OCI-LY7 (cell line): ENCODE data around the gene CEP290. TPM values are rescaled to one million over a fixed set of nuclear protein-coding genes. Genes with fewer than 3 reads are reported as not detected.

Experiments
- BruUV-seq: library from RNA; stranded (reverse); fragments of 400-500 nt; replicated peaks from 2 replicates; lab custom pipeline; 2021; lab: Mats Ljungman, UMichigan
- CTCF ChIA-PET: fragments of 300-600 bp; sonication (Branson Sonifier 250); formaldehyde crosslinking; loops from one replicate; lab custom pipeline; 2022; ENCODE audit warnings: antibody characterized with exemption; ENCODE audit not compliant: unreplicated experiment; lab: Charles Lee
- POLR2A ChIA-PET: fragments of 300-600 bp; sonication (Branson Sonifier 250); formaldehyde crosslinking; loops from one replicate; lab custom pipeline; 2022; ENCODE audit warnings: antibody characterized with exemption; lab: Charles Lee
- DNase-seq: peaks from one replicate; pipeline ENCODE4 v3.0.0-alpha.2; 2015; ENCODE audit warnings: low spot score
- H2AFZ ChIP-seq: fragments of 200-600 bp; sonication (generic), shearing (Covaris generic); 2 replicates; pipeline ENCODE4 v1.6.1; 2014; ENCODE audit warnings: mild to moderate bottlenecking, antibody characterized with exemption, low read length, moderate library complexity
- H3K27ac ChIP-seq: fragments of 200-600 bp; sonication (generic); 2 replicates; pipeline ENCODE4 v1.5.1; 2014; ENCODE audit warnings: mixed run types, low read depth, mild to moderate bottlenecking, moderate library complexity, low read length, inconsistent platforms; ENCODE audit not compliant: poor library complexity, severe bottlenecking
- H3K36me3 ChIP-seq: fragments of 200-600 bp; sonication (generic); 2 replicates; pipeline ENCODE4 v1.6.1; 2014; ENCODE audit warnings: mild to moderate bottlenecking, antibody characterized with exemption, low read length, moderate library complexity, mixed read lengths; ENCODE audit not compliant: insufficient read depth
- H3K4me1 ChIP-seq: fragments of 200-600 bp; sonication (generic); 2 replicates; pipeline ENCODE4 v1.5.1; 2014; ENCODE audit warnings: mild to moderate bottlenecking, low read length; ENCODE audit not compliant: insufficient read depth, poor library complexity, severe bottlenecking
- H3K4me2 ChIP-seq: fragments of 200-600 bp; sonication (generic); 2 replicates; pipeline ENCODE4 v1.6.1; 2014; ENCODE audit warnings: mild to moderate bottlenecking, low read length
- H3K4me3 ChIP-seq: fragments of 200-600 bp; sonication (generic); 2 replicates; pipeline ENCODE4 v1.5.1; 2014; ENCODE audit warnings: mild to moderate bottlenecking, low read depth, low read length; ENCODE audit not compliant: poor library complexity, severe bottlenecking
- H3K79me2 ChIP-seq: fragments of 200-600 bp; sonication (generic); 2 replicates; pipeline ENCODE4 v1.6.1; 2016; ENCODE audit warnings: low read depth, mild to moderate bottlenecking, low read length, moderate library complexity, mixed read lengths; ENCODE audit not compliant: insufficient read depth
- H3K9me2 ChIP-seq: fragments of 200-600 bp; sonication (generic); 2 replicates; pipeline ENCODE4 v1.6.1; 2016; ENCODE audit warnings: mild to moderate bottlenecking, low read length, mixed read lengths; ENCODE audit not compliant: insufficient read depth
- H3K9me3 ChIP-seq: fragments of 200-600 bp; sonication (generic); 2 replicates; pipeline ENCODE4 v1.6.1; 2014; ENCODE audit warnings: mild to moderate bottlenecking, mixed run types, low read length, mixed read lengths
- H4K20me1 ChIP-seq: fragments of 200-600 bp; sonication (generic); 2 replicates; pipeline ENCODE4 v1.6.1; 2014; ENCODE audit warnings: mild to moderate bottlenecking, antibody characterized with exemption, low read length, moderate library complexity, mixed read lengths; ENCODE audit not compliant: insufficient read depth
- EZH2phosphoT487 ChIP-seq: fragments of 200-600 bp; sonication (generic); IDR thresholded peaks from 2 replicates; pipeline ENCODE4 v1.6.1; 2018; ENCODE audit warnings: low read depth, borderline replicate concordance, mild to moderate bottlenecking, mixed run types, antibody characterized with exemption, low read length, moderate library complexity, mixed read lengths
- intact Hi-C: fragments of 100-400 bp; cut with micrococcal nuclease; formaldehyde crosslinking; loops from one replicate; pipeline ENCODE4 v1.10.0; 2022; ENCODE audit not compliant: unreplicated experiment
- small RNA-seq: library from RNA; depleted of rRNA; stranded (forward); fragments of <200 nt; gene quantifications from one replicate; pipeline ENCODE3, GENCODE V24; 2014
- total RNA-seq, 2 experiments: library from RNA; depleted of rRNA in 1 of 2; stranded (reverse); fragments of >200 nt in 1 of 2; shearing (Covaris generic) in 1 of 2; gene quantifications; 2 replicates each; pipeline ENCODE4 v1.2.3, GENCODE V29; 2014 to 2022
- TF ChIP-seq, protein P1 (sequence below): fragments of 200-600 bp; sonication (generic); conservative IDR thresholded peaks from 2 replicates; pipeline ENCODE4 v1.5.1; 2014; ENCODE audit warnings: mild to moderate bottlenecking, antibody characterized with exemption, low read length, moderate library complexity, mixed read lengths

Gene CEP290
- total RNA-seq, 2 experiments from 2014 or later = 12.6 to 22.4 TPM

DNA sequence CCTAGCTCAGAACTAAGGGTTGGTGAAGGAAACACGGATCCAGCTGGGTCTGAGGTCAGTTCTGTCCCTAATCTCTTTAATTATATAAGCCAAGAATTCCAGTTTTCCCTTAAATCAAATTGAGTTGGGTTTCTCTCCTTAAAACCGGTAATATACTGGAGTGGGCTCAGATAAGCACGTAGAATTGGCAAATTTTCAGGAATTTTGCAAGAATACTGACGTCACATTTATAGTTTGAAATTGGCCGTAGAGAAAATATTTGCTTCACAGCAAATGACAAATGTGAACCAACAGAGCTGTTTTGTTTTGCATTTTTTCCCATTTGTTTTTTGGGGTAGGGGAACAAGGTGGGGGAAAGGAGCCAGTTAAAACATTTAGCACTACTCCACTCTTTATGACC, 130.1 kb downstream of the CEP290 start:
- no peak for TF ChIP-seq EZH2phosphoT487
- TF ChIP-seq, protein P1, sequence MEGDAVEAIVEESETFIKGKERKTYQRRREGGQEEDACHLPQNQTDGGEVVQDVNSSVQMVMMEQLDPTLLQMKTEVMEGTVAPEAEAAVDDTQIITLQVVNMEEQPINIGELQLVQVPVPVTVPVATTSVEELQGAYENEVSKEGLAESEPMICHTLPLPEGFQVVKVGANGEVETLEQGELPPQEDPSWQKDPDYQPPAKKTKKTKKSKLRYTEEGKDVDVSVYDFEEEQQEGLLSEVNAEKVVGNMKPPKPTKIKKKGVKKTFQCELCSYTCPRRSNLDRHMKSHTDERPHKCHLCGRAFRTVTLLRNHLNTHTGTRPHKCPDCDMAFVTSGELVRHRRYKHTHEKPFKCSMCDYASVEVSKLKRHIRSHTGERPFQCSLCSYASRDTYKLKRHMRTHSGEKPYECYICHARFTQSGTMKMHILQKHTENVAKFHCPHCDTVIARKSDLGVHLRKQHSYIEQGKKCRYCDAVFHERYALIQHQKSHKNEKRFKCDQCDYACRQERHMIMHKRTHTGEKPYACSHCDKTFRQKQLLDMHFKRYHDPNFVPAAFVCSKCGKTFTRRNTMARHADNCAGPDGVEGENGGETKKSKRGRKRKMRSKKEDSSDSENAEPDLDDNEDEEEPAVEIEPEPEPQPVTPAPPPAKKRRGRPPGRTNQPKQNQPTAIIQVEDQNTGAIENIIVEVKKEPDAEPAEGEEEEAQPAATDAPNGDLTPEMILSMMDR = no peak
- H3K9me2 ChIP-seq = no peaks in the 10 kb centered on the region
- ChIA-PET POLR2A (interaction anchor here (0.6 kb wide), 1 partner anchor 242 kb away, joined by 3 read pairs; no protein-coding TSS in a partner anchor), CTCF (no interaction called here)
- intact Hi-C loops = no loop called here
- no peaks in the 10 kb centered on the region for H3K79me2 ChIP-seq
- H3K4me2 ChIP-seq = no peak overlapping the region
- H4K20me1 ChIP-seq = no peaks in the 10 kb centered on the region
- no peak overlapping the region for H3K27ac ChIP-seq
- H3K4me3 ChIP-seq = no peak overlapping the region
- H3K4me1 ChIP-seq = no peaks in the 10 kb centered on the region
- no peaks in the 10 kb centered on the region for H3K36me3 ChIP-seq
- H3K9me3 ChIP-seq = no peaks in the 10 kb centered on the region
- no peak overlapping the region for H2AFZ ChIP-seq
- no TSS peak for BruUV-seq
- DNase-seq = no peak

DNA sequence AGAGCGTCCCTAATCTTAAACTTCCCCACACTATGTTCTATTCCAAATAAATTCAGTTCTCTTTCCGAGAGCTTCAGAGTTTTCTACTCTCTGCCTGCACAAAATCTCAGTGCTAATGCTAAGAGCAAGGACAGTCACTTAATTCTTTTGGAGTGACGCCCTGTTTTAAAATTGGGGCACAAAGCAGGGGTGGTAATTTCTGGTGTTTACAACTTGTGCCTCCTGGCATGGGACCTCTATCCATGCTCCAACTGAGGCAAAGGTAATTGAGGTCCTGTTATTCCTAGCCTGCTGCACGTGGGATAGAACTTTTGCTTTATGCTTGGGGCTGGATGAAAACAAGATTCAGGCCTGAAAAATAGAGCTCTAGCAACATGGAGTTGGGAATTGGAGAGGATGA, 135.5 kb downstream of the CEP290 start:
- no peak overlapping the region for H2AFZ ChIP-seq
- H3K36me3 ChIP-seq = no peaks in the 10 kb centered on the region
- no TSS peak for BruUV-seq
- no peak overlapping the region for H3K4me3 ChIP-seq
- no peaks in the 10 kb centered on the region for H3K4me1 ChIP-seq
- DNase-seq = no peak
- H3K79me2 ChIP-seq = no peaks in the 10 kb centered on the region
- intact Hi-C loops = no loop called here
- ChIA-PET CTCF (no interaction called here), POLR2A (no interaction called here)
- H3K9me2 ChIP-seq = no peaks in the 10 kb centered on the region
- no peak overlapping the region for H3K27ac ChIP-seq
- peaks cover 6% of the 10 kb centered on the region for H3K9me3 ChIP-seq
- H4K20me1 ChIP-seq = no peaks in the 10 kb centered on the region
- H3K4me2 ChIP-seq = no peak overlapping the region
- TF ChIP-seq, protein P1 = no peak
- no peak for TF ChIP-seq EZH2phosphoT487

GRCh38 chr12:88001327-88001726, 140.6 kb downstream of the CEP290 start:
- no peak overlapping the region for H3K27ac ChIP-seq
- H3K4me3 ChIP-seq = no peak overlapping the region
- POLR2A ChIA-PET = no interaction called here
- H3K9me3 ChIP-seq = peaks cover 6% of the 10 kb centered on the region
- H3K4me1 ChIP-seq = no peaks in the 10 kb centered on the region
- CTCF ChIA-PET = no interaction called here
- intact Hi-C loops = no loop called here
- DNase-seq = no peak
- no peaks in the 10 kb centered on the region for H4K20me1 ChIP-seq
- H2AFZ ChIP-seq = no peak overlapping the region
- no peaks in the 10 kb centered on the region for H3K9me2 ChIP-seq
- no peak for TF ChIP-seq EZH2phosphoT487
- no peaks in the 10 kb centered on the region for H3K79me2 ChIP-seq
- no peaks in the 10 kb centered on the region for H3K36me3 ChIP-seq
- no peak overlapping the region for H3K4me2 ChIP-seq
- no TSS peak for BruUV-seq

Small RNA genes within 50 kb of the gene (small RNA-seq; reads per million reads assigned to genes)
- gene RNA5SP364 = not detected

Other genes with a start within 250 kb of the CEP290 start
- not detected in 2 replicates for gene C12orf50, start 112.7 kb downstream of the CEP290 start, total RNA-seq (2014; rRNA removed; shearing (Covaris generic))
- gene C12orf50, start 112.7 kb downstream of the CEP290 start, total RNA-seq (2022) = 0.08 TPM in 1 of 2 replicates, not detected in the other
- 5.5 and 6.6 TPM in 2 replicates for gene TMTC3, start 219 bp upstream of the CEP290 start, total RNA-seq (2014; rRNA removed; shearing (Covaris generic))
- gene TMTC3, start 219 bp upstream of the CEP290 start, total RNA-seq (2022) = 9.4 and 9.9 TPM in 2 replicates